ENCODE data around the gene SPATA21.

SPATA21 gene

DNA sequence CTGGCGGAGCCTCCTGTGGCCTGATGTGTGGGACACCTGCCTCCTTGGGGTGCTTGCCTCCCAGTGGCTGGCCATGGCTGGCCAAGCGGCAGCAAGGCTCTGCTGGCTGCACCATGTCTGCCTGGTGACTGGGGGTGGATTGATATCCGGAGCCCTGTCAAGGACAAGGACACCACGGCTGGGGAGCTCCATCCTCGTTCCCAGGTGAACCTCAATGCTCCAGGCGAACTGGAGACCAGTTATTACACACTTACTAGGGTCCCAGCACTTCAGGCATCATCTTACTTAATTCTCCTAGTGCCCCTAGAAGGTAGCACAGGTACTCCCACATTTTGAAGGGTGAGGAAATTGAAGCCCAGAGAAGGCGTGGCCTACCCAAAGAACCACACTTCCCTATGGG, 15.2 kb downstream of the SPATA21 start:
- no peak for DNase-seq (ENCODE audit: extremely low read depth, insufficient read length)
- Histone ChIP-seq H3K36me3 (ENCODE audit: control insufficient read depth, insufficient read depth, low read length) (no peaks in the 10 kb centered on the region), H3K27me3 (replicated peaks; ENCODE audit: control insufficient read depth, insufficient read depth, low read length) (no peaks in the 10 kb centered on the region), H3K4me3 (replicated peaks; ENCODE audit: low read depth, low read length) (no peak overlapping the region)
- TF ChIP-seq, protein P1, sequence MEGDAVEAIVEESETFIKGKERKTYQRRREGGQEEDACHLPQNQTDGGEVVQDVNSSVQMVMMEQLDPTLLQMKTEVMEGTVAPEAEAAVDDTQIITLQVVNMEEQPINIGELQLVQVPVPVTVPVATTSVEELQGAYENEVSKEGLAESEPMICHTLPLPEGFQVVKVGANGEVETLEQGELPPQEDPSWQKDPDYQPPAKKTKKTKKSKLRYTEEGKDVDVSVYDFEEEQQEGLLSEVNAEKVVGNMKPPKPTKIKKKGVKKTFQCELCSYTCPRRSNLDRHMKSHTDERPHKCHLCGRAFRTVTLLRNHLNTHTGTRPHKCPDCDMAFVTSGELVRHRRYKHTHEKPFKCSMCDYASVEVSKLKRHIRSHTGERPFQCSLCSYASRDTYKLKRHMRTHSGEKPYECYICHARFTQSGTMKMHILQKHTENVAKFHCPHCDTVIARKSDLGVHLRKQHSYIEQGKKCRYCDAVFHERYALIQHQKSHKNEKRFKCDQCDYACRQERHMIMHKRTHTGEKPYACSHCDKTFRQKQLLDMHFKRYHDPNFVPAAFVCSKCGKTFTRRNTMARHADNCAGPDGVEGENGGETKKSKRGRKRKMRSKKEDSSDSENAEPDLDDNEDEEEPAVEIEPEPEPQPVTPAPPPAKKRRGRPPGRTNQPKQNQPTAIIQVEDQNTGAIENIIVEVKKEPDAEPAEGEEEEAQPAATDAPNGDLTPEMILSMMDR (IDR thresholded peaks at IDR 0.05; ENCODE audit: insufficient read depth, low read length, poor library complexity, severe bottlenecking), result no peak

DNA sequence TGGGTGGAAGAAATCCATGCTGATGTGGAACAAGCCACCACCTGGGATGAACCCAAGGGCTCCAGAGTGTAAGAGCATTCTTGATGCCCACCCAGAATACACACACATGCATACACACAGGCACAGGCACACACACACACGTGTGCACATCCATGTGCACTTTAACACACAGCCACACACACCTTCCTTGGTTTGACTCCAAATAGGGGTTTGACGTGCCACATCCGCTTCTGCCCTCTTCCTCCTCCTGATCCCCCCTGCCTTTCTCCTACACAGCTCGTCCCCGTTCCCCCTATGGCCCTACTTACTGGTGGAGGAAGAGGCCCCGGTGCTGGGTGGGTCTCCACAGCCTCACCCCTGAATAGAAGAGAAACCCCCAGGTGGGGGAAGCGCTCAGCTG, 16.0 kb downstream of the SPATA21 start:
- TF ChIP-seq, protein P1 (IDR thresholded peaks at IDR 0.05; ENCODE audit: insufficient read depth, low read length, poor library complexity, severe bottlenecking), result no peak
- no peak for DNase-seq (ENCODE audit: extremely low read depth, insufficient read length)
- Histone ChIP-seq H3K36me3 (ENCODE audit: control insufficient read depth, insufficient read depth, low read length) (no peaks in the 10 kb centered on the region), H3K4me3 (replicated peaks; ENCODE audit: low read depth, low read length) (no peak overlapping the region), H3K27me3 (replicated peaks; ENCODE audit: control insufficient read depth, insufficient read depth, low read length) (no peaks in the 10 kb centered on the region)

- peak; percentile 72 for DNase-seq (ENCODE audit: extremely low read depth, insufficient read length)
Observed at GRCh38 chr1:16420424-16421118, 16.7 kb downstream of the SPATA21 start.

GRCh38 chr1:16418823-16419425, 18.3 kb downstream of the SPATA21 start:
- Histone ChIP-seq H3K4me3 (replicated peaks; ENCODE audit: low read depth, low read length) (no peak overlapping the region), H3K36me3 (ENCODE audit: control insufficient read depth, insufficient read depth, low read length) (no peaks in the 10 kb centered on the region), H3K27me3 (replicated peaks; ENCODE audit: control insufficient read depth, insufficient read depth, low read length) (no peaks in the 10 kb centered on the region)
- DNase-seq (ENCODE audit: extremely low read depth, insufficient read length), result no peak
- TF ChIP-seq, protein P1 (IDR thresholded peaks at IDR 0.05; ENCODE audit: insufficient read depth, low read length, poor library complexity, severe bottlenecking), result no peak

More at GRCh38 chr1:16420424-16421118, 16.7 kb downstream of the SPATA21 start:
- Histone ChIP-seq H3K4me3 (replicated peaks; ENCODE audit: low read depth, low read length) (no peak overlapping the region), H3K36me3 (ENCODE audit: control insufficient read depth, insufficient read depth, low read length) (no peaks in the 10 kb centered on the region), H3K27me3 (replicated peaks; ENCODE audit: control insufficient read depth, insufficient read depth, low read length) (no peaks in the 10 kb centered on the region)
- TF ChIP-seq, protein P1 (IDR thresholded peaks at IDR 0.05; ENCODE audit: insufficient read depth, low read length, poor library complexity, severe bottlenecking), result no peak

- DNase-seq (ENCODE audit: extremely low read depth, insufficient read length), result no peak
- no peaks in the 10 kb centered on the region for H3K36me3 ChIP-seq (ENCODE audit: control insufficient read depth, insufficient read depth, low read length)
- H3K4me3 ChIP-seq (replicated peaks; ENCODE audit: low read depth, low read length), result no peak overlapping the region
- TF ChIP-seq, protein P1 (IDR thresholded peaks at IDR 0.05; ENCODE audit: insufficient read depth, low read length, poor library complexity, severe bottlenecking), result no peak
- no peaks in the 10 kb centered on the region for H3K27me3 ChIP-seq (replicated peaks; ENCODE audit: control insufficient read depth, insufficient read depth, low read length)
Observed at GRCh38 chr1:16413191-16413590, 24.0 kb downstream of the SPATA21 start.
